Osteocyte (in vitro differentiated cells): ENCODE measurements around the gene MYL3. TPM values are rescaled to one million over a fixed set of nuclear protein-coding genes. Genes with fewer than 3 reads are reported as not detected.

ENCODE experiments used
- DNase-seq: peaks from one replicate; pipeline ENCODE4 v3.0.0; 2021; ENCODE audit warnings: mixed read lengths; ENCODE audit not compliant: unreplicated experiment; ENCODE audit errors: extremely low spot score
- H3K27ac Mint-ChIP-seq: one replicate; pipeline ENCODE4 v1.8.0; 2021; ENCODE audit warnings: mild to moderate bottlenecking, mixed read lengths; ENCODE audit not compliant: unreplicated experiment
- H3K27me3 Mint-ChIP-seq: one replicate; pipeline ENCODE4 v1.8.0; 2021; ENCODE audit warnings: mixed read lengths; ENCODE audit not compliant: unreplicated experiment
- H3K36me3 Mint-ChIP-seq: one replicate; pipeline ENCODE4 v1.8.0; 2021; ENCODE audit warnings: mixed read lengths; ENCODE audit not compliant: unreplicated experiment
- H3K4me1 Mint-ChIP-seq: one replicate; pipeline ENCODE4 v1.8.0; 2021; ENCODE audit warnings: mixed read lengths; ENCODE audit not compliant: unreplicated experiment
- H3K4me3 Mint-ChIP-seq: one replicate; pipeline ENCODE4 v1.8.0; 2021; ENCODE audit warnings: mild to moderate bottlenecking, moderate library complexity, mixed read lengths; ENCODE audit not compliant: unreplicated experiment
- H3K9me3 Mint-ChIP-seq: one replicate; pipeline ENCODE4 v1.8.0; 2021; ENCODE audit warnings: mixed read lengths; ENCODE audit not compliant: unreplicated experiment
- CTCF ChIP-seq: fragments of 200-600 bp; sonication (generic); IDR thresholded peaks from 2 replicates; pipeline ENCODE4 v1.5.0; 2021; ENCODE audit warnings: antibody characterized with exemption, mild to moderate bottlenecking, moderate library complexity
- total RNA-seq: library from RNA; stranded (reverse); gene quantifications from 2 replicates; pipeline ENCODE4 v1.2.1, GENCODE V29; 2021

Gene MYL3
- total RNA-seq, 1 donor from 2014 or later = 1.6 TPM

DNA sequence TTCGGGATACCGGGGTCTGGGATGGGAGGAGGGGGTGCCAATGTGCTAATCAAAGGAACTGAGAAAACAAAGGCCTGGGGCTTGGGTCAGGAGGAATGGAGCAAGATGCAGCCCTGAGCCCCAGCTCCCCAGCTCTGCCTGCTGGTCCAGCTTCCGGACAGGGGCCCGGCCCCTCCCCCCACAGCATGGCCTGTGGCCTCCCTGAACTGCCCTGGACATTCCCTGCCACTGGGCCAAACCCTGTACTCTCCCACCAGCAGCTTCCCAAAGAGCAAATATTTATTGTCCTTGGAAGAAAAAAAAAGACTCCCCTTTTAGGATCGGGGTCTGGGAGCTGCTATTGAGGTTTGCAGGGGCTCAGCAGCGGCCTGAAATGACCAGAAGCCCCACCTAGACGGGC lies 5.7 kb upstream of the MYL3 start:
- no peak overlapping the region for H3K4me3 Mint-ChIP-seq
- H3K4me1 Mint-ChIP-seq = peaks cover 10% of the 10 kb centered on the region
- no peak for TF ChIP-seq CTCF
- H3K27me3 Mint-ChIP-seq = peaks cover 8% of the 10 kb centered on the region
- no peak overlapping the region for H3K27ac Mint-ChIP-seq
- H3K9me3 Mint-ChIP-seq = no peaks in the 10 kb centered on the region
- H3K36me3 Mint-ChIP-seq = no peaks in the 10 kb centered on the region
- no peak for DNase-seq

GRCh38 chr3:46868287-46868686 lies 5.0 kb upstream of the MYL3 start:
- no peak overlapping the region for H3K4me3 Mint-ChIP-seq
- H3K4me1 Mint-ChIP-seq = peaks cover 5% of the 10 kb centered on the region
- no peak overlapping the region for H3K27ac Mint-ChIP-seq
- peaks cover 8% of the 10 kb centered on the region for H3K27me3 Mint-ChIP-seq
- no peak for DNase-seq
- no peak for TF ChIP-seq CTCF
- H3K9me3 Mint-ChIP-seq = no peaks in the 10 kb centered on the region
- H3K36me3 Mint-ChIP-seq = no peaks in the 10 kb centered on the region

DNA sequence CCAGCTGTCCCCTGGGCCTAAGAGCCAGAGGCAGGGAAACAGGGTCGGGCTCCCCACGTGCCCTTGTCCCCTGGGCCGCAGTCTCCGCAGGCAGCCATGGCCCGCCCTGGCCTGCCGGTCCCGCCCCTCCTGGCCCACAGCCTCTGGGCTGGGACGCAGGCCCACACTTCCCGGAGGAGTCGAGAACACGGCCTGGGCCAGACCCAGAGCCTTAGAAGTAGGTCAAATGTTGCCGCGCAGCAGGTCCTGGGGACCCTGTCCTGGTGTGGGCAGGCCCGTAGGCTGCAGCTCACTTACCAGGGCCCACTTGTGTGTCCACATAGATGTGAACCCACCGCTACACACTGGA lies 4.3 kb upstream of the MYL3 start:
- no peak for DNase-seq
- Mint-ChIP-seq H3K4me1 (peaks cover 2% of the 10 kb centered on the region), H3K4me3 (no peak overlapping the region), H3K27me3 (peaks cover 8% of the 10 kb centered on the region), H3K27ac (no peak overlapping the region), H3K9me3 (no peaks in the 10 kb centered on the region), H3K36me3 (no peaks in the 10 kb centered on the region)
- no peak for TF ChIP-seq CTCF

DNA sequence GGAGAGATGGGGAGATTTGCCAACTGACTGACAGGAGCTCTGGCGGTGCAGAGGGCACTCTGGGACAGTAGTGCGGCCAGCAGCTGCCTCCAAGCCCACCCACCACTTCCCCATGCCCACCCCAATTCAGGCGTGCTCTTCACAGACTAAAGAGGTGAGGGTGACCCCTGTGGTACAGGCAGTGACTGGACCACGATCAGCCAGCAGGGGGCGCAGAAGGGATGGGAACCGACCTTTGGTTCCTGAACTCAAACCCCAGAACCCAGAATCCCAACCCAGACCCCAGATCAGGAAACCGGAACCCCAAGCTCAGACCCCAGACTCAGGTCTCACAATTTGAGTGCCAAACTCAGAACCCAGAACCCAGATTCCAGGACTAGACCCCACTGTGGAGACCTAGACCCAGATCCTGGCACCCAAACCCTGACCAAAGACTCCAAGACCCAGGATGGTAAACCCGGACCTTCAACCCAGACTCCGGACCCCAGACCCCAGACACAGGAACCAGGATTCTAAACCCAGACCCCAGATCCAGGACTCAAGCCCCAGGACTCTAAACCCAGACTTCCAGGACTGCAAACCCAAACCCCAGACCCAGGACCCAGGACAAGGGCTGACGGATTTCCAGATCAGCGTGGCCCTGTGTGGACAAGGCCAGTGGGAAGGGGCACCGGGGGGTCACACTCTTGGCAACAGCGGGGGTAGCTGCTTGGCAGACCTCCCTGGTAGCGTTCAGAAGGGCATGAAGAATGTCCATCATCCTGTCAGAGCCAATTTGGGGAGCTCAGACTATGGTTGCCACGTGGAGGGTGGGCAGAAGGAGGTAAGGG lies 3.7 kb upstream of the MYL3 start:
- Mint-ChIP-seq H3K27me3 (peaks cover 8% of the 10 kb centered on the region), H3K9me3 (no peaks in the 10 kb centered on the region), H3K4me3 (no peak overlapping the region), H3K27ac (no peak overlapping the region), H3K36me3 (no peaks in the 10 kb centered on the region), H3K4me1 (peaks cover 2% of the 10 kb centered on the region)
- peak; percentile 89 for TF ChIP-seq CTCF
- peak; percentile 90 for DNase-seq

DNA sequence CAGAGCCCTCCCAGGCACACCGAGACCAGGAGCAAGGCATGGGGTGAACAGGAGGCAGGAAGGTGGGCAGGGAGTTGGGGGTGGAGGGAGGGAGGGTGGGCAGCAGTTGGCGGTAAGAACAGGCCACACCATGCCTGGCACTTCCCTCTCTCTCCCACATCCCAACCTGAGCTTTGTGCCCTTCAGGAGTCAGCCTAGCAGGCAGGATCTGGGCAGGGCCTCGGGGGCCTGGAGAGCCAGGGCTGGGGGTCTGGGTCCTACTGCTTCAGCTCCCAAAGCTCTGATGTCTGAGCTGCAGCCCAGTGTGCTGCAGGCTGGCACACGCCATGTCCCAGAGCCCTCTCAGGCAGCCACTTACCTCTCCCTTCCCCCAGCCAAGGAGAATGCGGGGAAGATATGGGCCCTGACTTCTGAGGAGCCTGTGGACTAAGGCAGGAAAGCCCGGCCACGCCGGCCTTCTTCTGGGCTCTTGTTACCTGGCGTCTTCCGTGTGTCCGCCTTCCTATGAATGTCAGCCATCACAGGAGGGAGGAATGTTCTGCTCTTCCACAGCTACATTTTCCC lies 2.9 kb upstream of the MYL3 start:
- Mint-ChIP-seq H3K9me3 (no peaks in the 10 kb centered on the region), H3K27me3 (peaks cover 8% of the 10 kb centered on the region), H3K4me3 (no peak overlapping the region), H3K36me3 (no peaks in the 10 kb centered on the region), H3K27ac (no peak overlapping the region), H3K4me1 (peaks cover 2% of the 10 kb centered on the region)
- no peak for TF ChIP-seq CTCF
- DNase-seq = no peak
